HPDE6-E6E7 (cell line): ENCODE results near the gene MRPL52.
"Not testable (repeated sequence)": the region's sequence is repeated elsewhere in the genome, so short reads cannot be mapped to it uniquely, and the experiment has no call there.

ENCODE experiments used
- DNase-seq: peaks from one replicate; pipeline ENCODE4 v3.0.0; 2011; ENCODE audit warnings: missing footprints; ENCODE audit errors: extremely low spot score

The MRPL52 gene

GRCh38 chr14:22837750-22838538 is 8.3 kb downstream of the MRPL52 start:
- DNase-seq = no peak

GRCh38 chr14:22838631-22839041 is 8.9 kb downstream of the MRPL52 start:
- no peak for DNase-seq

DNA sequence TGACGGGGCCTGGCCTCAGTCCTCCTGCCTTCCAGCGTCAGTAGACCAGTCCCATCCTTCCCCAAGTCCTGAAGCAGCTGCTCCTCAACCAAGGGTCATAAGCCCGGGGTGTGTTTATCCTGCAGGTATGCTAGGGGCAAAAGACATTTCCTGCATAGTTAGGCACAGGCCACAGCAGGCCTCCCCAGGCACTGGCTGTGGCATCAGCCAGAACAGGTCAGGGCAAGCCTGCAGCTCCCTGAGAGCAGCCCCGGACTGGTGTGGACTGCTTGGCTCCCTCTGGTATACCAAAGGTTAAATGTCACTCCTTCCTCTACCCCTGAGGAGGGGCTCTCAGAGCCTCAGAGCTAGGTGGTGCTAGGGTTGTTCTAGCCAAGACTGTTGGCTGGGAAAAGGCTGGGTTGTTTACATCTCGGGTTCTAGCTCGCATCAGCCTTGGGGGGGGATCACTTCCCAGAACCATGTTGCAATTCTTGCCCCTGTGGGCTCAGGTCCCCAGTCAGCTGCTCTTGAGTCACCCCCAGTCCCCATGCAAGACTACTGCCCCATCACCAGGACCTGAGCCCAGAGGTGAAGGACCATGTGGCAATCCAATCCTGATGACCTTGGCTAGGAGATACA is 9.6 kb downstream of the MRPL52 start:
- peak; percentile 85 for DNase-seq

GRCh38 chr14:22841311-22841710 is 11.6 kb downstream of the MRPL52 start:
- DNase-seq = no peak

- no peak for DNase-seq
Observed at GRCh38 chr14:22841769-22842168, 12.1 kb downstream of the MRPL52 start.

DNA sequence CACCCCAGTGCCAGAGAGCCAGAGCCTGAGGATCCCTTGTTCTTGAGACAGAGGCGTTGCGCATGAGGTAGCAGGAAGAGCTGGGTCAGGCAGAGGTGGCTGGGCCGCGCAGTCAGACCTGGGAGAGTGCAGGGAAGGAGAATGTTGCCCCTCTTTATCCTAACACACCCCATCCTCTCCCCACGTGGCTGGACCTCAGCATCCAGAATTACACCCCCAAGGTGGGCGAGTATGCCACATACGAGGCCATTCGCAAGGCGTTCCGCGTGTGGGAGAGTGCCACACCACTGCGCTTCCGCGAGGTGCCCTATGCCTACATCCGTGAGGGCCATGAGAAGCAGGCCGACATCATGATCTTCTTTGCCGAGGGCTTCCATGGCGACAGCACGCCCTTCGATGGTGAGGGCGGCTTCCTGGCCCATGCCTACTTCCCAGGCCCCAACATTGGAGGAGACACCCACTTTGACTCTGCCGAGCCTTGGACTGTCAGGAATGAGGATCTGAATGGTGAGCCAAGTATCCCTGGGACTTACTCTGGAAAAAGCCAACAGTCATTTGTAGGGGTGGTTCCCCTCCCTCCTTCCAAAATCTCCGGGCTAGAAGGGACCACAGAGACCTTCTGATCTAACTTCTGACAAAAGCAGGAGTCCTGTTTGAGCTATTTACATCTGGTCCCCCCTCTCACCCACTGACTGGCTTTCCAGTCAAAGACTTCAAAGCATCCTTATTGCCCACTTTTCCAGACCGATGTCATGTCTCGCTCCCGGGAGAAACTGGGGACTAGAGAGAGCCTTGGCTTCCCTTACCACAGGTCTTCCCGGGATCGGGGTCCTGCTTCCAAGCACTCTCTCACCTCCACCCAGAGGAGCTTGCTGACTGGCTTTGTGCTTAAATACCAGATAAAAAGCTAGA is 12.8 kb downstream of the MRPL52 start:
- DNase-seq = no peak

DNA sequence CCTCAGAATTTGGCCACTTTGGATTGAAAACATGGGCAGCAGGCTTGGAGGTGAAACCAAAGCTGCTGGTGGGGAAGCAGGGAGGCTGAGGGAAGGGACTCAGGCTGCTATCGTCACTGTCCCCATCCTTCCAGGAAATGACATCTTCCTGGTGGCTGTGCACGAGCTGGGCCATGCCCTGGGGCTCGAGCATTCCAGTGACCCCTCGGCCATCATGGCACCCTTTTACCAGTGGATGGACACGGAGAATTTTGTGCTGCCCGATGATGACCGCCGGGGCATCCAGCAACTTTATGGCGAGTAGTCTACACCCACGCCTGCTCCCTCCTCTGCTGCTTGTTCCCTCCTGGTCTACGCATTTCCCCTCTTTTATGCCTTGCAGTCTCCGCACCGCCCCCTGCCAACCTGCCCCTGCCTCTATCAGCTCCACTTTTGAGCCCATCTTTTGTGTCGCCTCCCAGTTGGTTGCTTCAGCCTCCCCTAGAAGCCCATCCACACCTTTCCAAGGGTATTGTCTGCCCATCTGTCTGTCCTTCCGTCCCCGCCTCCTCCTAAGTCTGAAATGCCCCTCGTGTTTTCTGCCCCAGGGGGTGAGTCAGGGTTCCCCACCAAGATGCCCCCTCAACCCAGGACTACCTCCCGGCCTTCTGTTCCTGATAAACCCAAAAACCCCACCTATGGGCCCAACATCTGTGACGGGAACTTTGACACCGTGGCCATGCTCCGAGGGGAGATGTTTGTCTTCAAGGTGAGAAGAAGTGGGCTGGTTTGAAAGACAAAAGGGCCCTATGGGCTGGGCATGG is 13.6 kb downstream of the MRPL52 start:
- no peak for DNase-seq

DNA sequence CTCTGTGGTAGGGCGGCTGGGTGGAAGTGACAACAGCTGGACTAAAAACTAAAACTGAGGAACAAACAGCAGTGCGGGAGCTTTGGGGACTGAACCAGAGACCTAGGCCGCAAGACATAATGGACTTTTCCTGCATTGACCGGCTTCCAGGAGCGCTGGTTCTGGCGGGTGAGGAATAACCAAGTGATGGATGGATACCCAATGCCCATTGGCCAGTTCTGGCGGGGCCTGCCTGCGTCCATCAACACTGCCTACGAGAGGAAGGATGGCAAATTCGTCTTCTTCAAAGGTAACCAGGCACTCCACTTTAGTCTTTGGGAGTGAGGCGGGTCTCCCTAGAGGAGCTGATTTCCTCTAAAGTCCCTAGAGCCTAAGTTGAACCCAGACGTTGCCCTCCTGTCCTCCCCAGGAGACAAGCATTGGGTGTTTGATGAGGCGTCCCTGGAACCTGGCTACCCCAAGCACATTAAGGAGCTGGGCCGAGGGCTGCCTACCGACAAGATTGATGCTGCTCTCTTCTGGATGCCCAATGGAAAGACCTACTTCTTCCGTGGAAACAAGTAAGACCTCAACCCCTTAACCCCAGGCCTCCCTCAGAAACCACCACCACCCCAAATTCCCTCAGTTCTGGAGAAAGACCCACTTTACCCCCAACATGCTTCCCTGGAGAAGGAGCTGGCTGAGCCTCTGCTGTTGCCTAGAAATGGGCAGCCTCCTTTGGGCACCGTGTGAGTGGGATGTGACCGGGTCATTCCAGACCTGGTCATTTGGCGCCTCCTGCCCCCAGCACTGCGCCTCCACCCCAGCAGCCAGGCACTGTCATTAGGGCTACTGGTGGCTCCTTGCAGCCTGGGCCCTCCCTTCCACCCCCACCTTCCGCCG is 14.8 kb downstream of the MRPL52 start:
- DNase-seq = no peak

GRCh38 chr14:22845103-22845394 is 15.4 kb downstream of the MRPL52 start:
- no peak for DNase-seq

- DNase-seq = no peak
Observed at GRCh38 chr14:22845821-22846625, 16.3 kb downstream of the MRPL52 start.

GRCh38 chr14:22846811-22847307 is 17.2 kb downstream of the MRPL52 start:
- DNase-seq = no peak

DNA sequence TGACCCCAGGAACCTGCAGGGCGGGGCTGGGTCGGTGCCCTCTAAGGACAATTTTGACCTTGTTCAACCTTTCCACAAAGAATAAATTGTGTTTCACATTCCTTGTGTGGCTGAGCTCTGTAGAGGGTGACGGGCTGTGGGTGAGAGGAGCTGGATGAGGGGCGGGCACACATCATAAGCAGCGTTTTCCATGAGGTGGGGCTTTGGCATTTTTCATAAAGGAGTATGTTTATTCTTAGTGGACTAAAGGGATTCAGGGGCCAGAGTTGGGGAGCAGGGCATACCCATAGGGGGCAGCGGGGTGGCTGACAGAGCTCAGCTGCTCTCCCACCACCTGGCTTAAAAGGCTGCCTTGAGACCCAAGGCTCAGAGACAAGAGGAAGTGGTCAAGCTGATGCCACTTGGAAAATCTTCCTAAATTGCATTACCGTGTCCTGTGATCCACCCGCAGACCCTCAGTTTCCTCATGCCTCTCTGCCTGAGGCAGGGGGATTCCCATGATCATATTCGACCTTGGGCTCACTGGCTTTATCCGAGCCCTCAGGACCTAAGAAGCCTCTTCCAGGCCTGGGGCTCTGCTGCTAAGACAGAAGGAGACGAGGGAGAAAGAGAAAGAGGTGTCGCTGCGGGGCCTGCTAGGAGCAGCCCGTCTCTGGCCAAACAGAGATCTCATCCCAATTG is 18.1 kb downstream of the MRPL52 start:
- DNase-seq = no peak

DNA sequence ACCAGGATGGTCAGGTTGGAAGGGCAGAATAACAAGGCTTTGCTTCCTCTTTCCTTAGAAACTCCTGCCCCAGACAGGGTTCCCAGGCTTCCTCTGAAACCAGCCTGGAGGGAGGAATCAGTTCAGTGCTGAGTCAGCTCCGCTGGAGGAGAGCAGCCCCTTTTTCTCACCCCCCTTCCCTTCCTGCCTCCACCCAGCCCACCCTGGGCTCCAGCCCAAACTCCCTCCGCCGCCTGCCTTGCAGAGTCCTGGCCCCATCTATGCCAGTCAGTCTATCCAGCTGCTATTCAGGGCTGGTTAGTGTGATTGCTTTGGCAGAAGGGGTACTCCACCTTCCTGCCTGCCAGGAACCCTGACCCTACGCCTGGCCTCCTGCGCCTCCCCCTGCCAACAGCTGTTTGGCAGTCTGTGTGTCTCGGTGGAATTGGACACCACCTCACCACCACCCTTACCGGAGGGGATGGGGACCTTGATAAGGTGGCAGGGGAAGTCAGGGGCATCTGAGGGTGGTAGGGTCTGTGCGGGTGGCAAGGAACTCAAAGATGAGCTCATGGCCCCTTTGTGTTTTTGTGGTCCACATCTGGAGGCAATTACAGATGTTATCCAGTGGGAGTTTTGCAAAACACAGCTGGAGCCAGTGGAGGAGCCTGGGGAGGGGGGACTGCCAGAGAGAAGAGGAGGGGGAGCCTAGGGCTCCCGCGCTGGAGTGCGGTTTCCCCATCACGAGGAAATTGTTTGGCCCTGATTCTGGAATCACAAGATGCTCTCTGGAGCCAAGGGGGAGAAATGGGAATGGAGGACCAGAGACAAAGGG is 18.9 kb downstream of the MRPL52 start:
- DNase-seq = no peak

- DNase-seq = no peak
Observed at GRCh38 chr14:22849212-22849819, 19.6 kb downstream of the MRPL52 start.

DNA sequence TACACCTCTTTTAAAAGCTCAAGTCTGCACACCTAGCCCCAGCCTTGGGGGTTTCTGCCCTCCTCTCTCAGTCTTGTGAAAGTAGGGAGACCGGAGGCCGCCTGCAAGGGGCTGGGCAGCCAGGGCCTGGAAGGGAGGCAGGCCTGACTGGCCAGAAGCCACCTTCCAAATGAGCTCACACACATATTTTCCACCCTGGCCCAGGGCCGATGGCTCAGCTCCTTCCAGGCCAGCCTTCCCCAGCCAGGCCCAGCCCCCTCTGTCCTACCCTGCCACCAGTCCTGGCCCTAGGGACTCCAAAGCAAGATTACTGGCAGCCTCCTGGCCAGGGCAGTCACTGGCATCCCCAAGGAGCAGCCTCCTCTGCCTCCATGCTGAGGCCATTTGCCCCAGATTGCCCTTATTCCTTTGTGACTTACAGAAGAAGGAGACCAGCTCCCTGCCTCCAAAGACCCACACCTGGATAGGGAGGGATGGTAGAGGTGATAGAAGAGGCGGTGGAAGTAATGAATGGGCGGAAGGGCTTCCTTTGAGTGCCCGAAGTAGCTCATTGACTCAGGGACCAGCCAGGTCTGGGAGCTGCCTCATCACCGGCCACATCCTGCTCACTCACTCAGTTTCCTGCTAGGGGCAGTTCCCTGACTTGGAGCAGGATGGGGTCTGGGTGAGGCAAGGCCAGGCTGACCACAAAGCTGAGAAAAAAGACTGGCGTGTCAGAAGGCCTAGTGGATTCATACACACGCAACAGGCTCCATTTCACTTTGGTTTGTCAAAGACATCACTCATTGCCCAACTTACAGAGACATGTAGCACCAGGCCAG is 21.5 kb downstream of the MRPL52 start:
- no peak for DNase-seq

DNA sequence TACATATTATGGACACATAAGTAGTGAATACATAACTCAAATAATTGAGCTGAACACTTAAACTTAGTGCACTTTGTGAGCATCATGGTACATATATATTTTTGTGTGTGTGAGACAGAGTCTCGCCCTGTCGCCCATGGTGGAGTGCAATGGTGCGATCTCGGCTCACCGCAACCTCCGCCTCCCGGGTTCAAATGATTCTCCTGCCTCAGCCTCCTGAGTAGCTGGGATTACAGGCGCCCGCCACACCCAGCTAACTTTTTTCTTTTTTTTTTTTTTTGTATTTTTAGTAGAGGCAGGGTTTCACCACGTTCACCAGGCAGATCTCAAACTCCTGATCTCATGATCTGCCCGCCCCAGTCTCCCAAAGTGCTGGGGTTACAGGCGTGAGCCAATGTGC is 22.5 kb downstream of the MRPL52 start:
- DNase-seq = not testable (repeated sequence)

DNA sequence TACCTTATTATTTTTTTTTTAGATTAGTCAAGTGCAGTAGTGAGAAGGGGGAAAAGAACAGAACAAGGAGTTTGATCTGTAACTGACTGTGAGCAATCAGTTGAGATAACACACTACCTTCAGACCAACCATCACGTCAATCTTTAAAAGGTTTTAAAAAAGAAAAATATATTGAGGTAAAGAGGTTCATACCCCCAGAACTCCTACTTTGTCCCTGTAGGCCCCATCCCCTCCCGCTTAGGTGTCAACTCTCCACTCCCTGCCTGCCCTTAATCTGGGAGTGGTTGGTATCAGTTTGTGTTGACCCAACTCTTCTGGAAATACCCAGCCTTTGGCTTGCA is 22.9 kb downstream of the MRPL52 start:
- DNase-seq = no peak
